Stimulated activated CD8-positive, alpha-beta memory T cell treated with anti-CD3 and anti-CD28 coated beads, Interleukin-15, amount 100 ng/mL, for 48 hours (primary cell): Measurements from ENCODE around the gene RAB9B.
"Not testable (repeated sequence)": the region's sequence is repeated elsewhere in the genome, so short reads cannot be mapped to it uniquely, and the experiment has no call there.

Source experiments
- DNase-seq, 2 donors: peaks; one replicate each; pipeline ENCODE4 v3.0.0-alpha.2; 2020; ENCODE audit warnings: low read depth in 2 of 2

Gene RAB9B, protein sequence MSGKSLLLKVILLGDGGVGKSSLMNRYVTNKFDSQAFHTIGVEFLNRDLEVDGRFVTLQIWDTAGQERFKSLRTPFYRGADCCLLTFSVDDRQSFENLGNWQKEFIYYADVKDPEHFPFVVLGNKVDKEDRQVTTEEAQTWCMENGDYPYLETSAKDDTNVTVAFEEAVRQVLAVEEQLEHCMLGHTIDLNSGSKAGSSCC

DNA sequence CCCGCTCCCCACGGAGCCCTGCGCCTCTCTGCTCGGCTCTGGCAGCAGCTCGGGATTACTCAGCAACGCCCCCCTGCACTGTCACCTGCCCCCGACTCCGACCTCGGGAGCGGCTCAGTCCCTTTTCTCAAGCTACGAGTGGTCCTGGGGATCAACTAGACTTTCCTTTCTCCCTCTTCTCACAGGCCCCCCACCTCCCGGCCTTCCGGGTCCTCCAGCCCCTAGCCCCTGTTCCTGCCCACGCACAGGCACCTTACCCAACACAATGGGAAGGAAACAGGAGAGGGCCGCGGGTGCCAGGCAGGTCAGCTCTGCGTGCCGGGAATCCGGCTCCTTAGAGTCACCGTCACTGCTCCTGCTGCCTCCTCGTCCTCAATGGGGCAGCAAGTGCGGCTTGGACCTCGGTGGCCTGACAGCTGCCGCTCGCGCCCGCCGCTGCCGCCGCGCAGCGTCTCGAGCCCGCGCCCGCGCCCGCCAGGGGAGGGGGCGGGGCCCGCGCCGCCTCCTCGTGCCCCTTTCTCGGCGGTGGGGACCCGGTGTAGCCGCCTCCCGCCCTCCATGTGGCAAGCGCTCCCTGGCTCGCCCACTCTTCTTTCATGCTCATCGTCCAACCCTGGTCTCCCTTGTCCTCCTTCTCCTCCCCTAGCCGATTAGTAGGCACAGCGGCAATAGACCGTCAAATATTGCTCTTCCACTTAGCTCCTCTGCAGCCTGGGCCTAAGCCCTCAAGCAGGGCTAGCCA is at the start of gene RAB9B:
Gene RAB9B (minus strand): TSS at position 455 of the 742 bp plus-strand sequence. CDS start 6,473 bp downstream, outside the sequence.
- no peak for DNase-seq

DNA sequence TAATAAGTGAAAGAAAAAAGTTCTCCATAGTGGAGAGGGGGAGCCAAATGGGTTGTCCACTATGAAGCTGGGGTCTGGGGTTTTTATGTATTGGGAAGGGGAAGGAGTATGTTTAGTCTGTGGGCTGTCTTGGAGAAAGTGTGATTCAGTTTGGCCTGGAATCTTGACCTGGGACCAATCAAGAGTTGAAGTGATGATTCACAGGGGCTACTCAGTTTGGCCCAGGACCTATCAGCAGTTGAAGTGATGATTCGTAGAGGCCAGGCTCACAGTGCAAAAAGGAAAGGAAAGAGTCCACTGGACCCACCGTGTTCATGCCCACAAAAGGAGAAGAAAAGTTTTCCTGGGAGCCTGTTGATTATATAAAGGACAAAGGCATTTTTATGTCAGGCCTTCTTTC is 47.3 kb upstream of the RAB9B start:
- DNase-seq = no peak

DNA sequence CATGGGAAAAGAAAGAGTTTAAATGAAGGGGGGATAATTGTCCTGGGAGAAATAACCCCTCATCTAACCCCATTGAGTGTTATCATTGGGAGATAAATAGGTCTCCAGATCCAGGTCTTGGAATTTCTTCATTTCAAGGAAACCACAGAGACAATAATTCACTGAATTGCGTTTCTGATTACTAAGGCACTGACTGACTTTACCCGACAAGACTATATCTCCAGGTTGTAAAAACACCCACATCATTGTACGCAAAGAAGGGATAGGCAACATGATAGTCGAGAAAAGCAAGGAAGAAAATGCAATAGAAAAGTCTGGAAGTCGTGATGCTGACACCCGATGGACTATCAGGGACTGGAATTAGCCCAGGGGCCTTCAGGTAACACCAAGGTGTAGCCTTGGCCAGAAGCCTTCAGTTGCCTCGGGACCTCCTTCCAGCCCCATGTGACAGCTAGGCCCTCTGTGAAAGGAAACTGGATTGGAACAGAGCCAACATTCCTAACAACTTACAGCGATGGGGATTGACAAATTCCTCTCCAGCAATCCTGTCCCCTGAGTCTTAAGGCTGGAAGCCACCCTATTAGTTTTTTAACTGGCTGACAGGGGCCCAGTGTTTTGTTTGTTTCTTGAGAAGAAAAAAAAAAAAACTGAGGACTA is 46.5 kb upstream of the RAB9B start:
- no peak for DNase-seq

DNA sequence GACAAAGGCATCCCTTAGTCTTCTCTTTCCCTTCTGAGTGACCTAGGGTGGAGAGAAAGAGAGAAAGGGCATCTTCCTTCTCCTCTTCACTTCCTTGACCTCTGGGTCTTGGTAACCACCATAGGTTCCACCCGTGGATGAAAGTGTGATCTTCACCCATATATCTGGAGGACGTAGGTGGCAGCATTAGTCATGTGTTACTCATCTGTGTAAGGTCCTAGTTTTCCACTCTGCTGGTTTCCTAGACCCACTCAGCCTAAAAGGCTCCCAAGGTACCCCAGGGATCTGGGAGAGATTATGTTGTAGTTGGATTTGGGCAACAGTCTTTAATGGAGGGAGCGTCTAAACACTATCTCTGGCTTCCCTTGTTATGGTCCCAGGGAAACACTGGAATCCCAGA is 45.5 kb upstream of the RAB9B start:
- no peak for DNase-seq

DNA sequence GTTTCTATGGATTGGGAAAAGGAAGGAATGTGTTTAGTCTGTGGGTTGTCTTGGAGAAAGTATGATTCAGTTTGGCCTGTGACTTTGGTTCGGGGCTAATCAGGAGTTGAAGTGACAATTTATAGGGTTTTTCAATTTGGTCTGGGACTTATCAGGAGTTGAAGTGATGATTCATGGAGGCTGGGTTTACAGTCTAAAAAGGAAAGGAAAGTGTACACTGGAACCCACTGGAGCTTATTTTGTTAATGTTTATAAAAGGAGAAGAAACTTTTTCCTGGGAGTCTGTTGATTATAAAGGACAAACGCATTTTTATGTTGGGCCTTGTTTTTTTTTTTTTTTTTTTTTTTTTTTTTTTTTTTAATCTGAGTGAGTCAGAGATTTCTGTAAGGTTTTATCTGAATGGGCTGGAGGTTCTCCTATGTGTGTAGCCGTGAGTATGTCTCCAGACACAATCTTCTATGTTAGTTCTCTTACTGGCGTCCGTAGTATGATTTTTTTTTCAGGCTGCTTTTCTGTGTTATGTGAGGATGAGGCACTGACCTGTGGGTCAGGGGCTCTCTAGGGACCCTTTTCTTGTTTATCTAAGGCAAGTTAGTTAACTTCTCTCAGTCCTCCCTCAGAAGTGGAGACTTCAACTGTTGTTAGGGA is 33.0 kb upstream of the RAB9B start:
- no peak for DNase-seq

DNA sequence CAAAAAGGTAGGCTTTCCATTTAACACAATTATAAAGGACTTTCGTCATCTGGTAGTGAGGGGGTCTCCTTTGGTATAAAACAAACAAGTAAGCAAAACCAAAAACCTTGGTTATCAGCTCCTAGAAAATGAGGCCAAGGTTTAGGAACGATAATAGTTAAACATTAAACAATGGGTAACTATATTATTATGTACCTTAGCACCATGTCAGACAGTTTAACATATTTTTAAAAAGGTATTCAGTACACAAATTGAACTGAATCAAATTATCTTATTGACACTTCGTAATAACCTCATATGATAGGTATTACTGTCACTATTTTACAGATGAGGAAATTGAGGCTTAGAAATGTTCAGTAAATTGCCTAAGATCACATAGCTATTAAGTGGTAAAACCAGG is 32.1 kb upstream of the RAB9B start:
- no peak for DNase-seq

DNA sequence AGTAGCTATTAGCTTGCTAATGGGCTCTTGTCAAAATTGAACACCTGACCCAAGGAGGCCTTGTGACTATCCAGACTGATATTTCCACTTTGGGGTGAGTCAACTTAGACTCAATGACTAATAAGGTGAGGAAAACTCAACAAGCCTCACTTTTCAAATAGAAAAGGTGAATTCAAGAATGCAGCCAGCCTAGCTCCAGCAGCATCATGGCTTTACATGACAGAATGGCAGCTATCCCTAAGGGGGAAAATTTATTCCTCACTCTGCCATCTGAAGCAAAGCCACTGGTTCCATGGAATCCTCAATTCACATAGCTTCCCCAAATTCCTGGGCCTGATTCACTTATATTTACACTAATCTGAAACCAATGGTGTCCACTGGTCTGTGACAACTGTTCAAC is 29.1 kb upstream of the RAB9B start:
- DNase-seq = no peak

DNA sequence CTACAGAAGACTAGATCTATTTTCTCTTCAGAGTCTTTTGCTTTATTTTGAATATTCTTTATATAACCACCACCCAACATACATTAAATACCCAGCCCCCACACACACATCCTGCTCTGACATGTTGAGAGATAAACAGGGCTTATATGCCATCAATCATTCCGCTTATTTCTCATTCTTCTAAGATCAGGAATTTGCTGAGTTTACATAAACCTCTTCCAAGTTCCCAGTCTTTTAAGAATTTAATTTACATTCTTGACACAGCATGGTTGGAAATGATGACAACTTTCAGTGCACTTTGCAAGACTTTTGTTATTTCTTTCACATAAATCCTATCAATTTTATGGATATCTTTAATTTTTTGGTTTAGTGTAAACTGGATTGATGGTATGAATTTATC is 17.5 kb upstream of the RAB9B start:
- no peak for DNase-seq

DNA sequence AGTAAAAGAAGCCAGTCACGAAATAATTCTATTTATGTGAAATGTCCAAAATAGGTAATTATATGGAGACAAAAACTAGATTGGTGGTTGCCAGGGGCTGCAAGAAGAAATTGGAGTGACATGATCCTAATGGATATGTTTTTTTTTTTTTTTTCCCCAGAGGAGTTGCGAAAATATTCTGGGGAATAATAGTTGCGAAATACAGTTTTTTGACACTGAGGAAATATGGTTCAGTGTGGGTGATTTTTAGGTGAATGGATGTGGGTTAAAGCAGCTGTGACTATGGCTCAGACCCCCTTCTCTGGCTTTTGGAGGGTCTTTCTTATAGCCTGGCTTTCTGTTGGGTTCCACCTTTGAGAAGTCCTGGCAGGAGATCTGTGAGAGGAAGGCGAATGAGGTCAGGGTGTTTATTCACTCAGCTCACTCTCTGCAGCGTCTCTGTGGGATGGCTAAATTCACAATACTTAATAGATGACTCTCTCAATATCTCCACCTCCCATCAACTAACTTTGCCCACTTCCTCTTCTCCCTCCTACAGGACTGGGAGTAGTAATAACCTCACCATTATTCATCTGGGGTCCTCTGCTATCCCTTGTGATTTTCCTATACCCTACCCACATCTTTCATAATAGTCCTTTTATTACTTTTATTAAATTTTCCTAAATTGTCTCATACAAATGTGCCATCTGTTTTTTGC is 15.3 kb upstream of the RAB9B start:
- no peak for DNase-seq

DNA sequence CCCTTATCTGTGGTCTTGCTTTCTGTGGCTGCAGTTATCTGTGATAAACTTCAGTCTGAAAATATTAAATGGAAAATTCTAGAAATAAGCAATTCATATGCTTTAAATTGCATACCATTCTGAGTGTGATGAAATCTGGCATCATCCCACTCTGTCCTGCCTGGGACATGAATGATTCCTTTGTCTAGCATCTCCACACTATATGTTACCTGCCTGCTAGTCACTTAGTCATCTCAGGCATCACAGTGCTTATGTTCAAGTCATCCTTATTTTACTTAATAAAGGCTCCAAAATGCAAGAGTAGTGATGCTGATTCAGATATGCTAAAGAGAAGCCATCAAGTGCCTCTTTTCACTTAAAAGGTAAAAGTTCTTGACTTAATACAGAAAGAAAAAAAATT is 14.3 kb upstream of the RAB9B start:
- no peak for DNase-seq

DNA sequence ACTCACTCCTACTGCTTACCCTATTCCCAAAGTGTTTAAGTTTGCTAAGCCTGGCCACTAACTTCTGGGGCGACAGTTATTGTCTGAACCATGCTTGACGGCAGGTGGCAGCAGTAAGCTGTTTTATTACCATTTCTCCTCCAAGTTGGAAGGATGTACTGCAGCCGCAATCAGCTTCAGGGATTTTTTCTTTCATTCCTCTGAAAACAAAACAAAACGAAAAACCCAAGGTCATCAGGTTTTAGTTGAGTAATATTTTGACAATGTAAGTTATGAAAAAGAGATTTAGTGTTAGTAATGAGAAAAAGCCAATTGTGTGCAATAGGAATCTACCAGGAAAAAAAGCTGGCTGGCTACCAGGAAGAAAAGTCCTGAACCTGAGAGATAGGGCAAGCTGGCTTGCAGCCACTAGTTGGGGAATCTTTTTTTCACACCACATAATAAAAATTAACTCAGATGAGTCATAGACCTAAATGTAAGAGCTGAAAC is 13.2 kb upstream of the RAB9B start:
- peak in 1 of 2 donors; percentile 11 for DNase-seq

DNA sequence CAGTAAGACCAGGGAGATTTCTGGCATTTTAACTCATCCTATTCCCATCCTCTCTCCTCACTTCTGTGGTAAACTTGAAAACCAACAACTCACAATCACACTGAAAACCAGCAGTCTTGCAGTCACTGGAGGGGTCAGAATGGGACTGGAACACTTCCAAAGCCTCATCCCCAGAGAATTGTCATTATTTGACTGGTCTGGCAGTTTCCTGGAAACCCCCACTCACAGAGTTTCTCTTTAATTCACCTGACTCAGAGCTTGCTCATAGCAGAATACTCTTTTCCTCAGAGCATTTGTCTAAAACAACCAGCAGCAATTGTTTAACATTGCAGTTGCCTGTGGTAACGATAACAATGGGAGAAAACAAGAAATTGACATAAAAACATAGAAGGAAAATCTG is 7.3 kb upstream of the RAB9B start:
- no peak for DNase-seq

DNA sequence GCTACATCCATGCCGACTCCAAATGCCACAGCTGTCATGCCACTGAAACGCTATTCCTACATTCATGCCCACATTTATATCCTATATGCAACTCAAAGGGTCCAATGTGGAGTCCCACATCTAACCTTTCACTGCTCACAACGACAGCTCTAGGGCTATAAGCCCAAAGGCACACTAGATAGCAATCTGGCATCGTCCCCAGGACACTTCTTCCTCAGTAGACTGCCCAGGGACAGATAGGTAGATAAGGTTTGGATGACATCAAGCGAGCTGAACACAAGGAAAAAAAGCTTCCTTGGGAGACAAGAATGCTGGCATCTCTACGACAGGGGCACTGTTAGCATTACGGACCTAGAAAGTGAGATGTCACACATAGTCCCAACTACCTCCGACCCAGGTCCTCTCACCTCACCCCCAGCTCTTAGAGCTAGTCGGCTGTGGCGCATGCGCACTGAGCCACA is 685 bp downstream of the RAB9B start:
- peak; percentile 40 to 49 for DNase-seq

DNA sequence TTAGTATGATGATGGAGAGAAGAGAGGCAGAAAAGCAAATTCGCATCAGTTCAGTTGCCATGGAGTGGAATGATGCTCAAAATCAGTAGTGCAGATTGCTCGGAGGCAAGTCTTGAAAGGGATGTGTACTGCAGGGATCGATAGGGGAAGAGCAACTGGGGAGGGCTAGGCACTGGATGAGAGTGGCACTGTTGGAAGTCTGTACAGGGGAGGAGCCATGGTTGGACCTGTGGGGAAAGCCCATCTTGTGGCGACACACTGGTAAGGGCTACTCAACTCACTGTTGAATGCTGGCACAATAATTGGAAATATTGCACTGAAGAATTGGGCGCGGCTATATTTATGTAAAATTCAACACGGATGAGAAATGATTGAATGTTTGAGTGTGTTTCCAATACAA is 1.2 kb downstream of the RAB9B start:
- DNase-seq = no peak

DNA sequence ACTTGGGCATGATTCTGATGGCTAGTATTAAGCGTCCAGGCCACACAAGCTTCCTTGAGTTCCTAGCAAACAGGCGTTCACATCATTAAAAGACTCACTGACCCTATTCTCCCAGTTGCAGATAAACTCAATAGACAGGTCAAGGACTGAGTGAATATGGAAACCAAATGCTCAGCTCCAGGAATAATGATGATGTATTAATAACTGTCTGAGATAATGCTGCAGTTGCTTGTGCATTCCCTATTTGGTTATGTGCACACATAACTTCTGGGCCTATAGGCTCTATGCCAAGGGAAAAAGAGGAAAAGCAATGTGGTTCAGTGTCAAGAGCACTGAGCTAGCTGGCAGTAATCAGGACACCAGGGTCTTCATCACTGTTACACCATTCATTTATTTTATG is 3.5 kb downstream of the RAB9B start:
- no peak for DNase-seq

DNA sequence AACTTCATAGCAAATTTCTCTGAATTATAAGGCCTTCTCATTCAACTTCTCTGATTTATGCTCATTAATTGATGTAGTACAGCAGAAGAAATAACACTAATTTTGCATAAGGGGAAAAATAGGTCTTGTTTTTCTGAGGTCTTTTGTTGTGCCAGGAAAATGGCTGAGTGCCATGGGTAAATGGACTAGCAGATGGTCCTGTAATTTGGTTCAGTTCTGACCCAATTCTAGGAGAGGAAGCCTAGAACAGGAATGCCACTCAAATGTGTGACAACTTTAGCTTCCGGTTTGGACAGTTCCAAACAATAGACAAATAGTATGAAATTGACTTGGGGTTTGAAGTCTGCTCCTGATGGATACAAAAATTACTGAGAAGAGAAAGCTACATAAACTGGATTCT is 6.2 kb downstream of the RAB9B start:
- DNase-seq = no peak

DNA sequence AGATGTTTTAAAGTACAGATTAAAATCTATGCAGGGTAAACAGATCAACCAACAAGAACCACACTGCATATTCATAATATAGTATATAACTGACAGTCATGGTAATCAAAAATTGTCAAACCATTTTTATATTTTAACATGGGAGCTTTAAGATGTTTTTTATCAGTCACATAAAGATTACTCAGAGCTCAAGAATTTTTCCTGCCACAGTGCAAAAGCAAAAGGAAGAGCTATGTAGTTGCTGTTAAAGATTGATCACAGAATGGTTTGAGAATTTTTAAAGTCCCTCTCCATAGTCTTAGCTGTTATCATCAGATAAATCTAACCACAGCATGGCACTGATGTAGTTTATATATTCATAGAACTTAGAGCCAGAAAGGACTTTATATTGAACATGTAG is 8.5 kb downstream of the RAB9B start:
- DNase-seq = no peak

DNA sequence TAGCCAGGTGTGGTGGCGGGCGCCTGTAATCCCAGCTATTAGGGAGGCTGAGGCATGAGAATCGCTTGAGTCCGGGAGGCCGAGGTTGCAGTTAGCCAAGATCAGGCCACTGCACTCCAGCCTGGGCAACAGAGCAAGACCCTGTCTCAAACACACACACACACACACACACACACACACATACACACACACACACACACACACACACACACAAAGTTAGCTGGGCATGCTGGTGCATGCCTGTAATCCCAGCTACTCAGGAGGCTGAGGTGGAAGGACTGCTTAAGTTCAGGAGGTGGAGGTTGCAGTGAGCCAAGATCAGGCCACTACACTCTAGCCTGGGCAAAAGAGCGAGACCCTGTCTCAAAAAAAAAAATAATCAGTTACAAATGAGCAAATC is 11.3 kb downstream of the RAB9B start:
- not testable (repeated sequence) for DNase-seq

DNA sequence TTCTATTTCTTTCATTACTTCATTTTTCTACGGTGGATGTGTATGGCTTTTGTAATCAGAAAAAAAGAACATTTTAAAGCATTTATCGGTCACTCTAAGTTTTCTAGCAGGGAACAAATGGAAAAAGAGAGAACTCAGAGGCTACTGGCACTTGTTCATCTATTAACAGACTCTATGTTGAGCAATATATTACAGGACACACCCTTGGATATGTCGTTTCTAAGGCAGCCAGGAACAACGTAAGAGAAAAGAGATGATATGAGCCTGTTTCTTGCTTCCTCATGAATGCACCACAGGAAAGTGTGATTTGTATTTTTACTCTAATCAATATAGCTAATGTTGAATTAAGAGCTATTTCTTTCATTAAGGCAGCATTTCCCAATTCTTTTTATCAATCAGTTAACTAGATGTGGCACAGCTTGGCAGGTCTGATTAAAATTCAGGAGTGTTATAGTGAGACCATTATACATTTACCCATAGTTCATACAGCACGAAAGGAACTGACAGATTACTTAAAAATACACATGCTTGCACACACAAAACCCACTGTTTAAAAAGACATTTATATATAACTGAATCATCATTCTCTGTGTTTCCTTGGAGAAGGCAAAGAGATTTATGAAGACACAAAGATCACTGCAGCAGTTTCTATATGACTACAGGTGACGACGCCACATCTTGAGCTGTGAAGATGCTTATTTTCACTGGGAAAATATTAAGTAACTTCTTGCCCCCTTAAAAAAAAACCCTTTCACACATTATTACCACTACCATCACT is 13.0 kb downstream of the RAB9B start:
- DNase-seq = no peak

DNA sequence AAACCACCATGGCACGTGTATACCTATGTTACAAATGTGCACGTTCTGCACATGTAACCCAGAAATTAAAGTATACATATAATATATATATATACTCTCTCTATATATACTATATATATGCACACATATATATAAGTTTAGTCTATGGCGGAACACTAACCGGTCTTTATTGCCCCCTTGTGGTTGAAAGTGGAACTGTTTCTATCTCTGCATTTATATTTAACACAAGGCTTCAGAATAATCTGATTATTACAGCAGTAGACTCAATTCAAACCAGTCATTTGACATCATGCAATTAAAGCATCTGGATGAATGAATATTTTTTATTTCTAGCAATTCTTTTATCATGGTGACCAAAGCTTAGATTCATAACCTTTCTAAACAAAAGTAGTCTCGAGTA is 14.6 kb downstream of the RAB9B start:
- no peak for DNase-seq

DNA sequence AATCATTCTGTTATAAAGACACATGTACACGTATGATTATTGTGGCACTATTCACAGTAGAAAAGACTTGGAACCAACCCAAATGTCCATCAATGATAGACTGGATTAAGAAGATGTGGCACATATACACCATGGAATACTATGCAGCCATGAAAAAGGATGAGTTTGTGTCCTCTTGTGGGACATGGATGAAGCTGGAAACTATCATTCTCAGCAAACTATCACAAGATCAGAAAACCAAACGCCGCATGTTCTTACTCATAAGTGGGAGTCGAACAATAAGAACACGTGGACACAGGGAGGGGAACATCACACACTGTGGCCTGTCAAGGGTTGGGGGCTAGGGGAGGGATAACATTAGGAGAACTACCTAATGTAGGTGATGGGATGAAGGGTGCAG is 15.0 kb downstream of the RAB9B start:
- DNase-seq = not testable (repeated sequence)
